Fibroblast of lung (primary cell): Measurements from ENCODE around the gene ABCA13. TPM values are rescaled to one million over a fixed set of nuclear protein-coding genes. Genes with fewer than 3 reads are reported as not detected.

Source experiments
- DNase-seq, 2 donors: peaks; one replicate each; pipeline versions ENCODE4 v3.0.0 to v3.0.0-alpha.2; 2010; ENCODE audit warnings: low read depth in 2 of 2
- H2AFZ ChIP-seq: 2 replicates; pipeline ENCODE4 v1.5.1; 2012; ENCODE audit warnings: low read length, control low read depth, inconsistent platforms
- H3K27ac ChIP-seq: 2 replicates; pipeline ENCODE4 v1.5.1; 2011; ENCODE audit warnings: low read length, control low read depth; ENCODE audit not compliant: insufficient read depth
- H3K27me3 ChIP-seq: 2 replicates; pipeline ENCODE4 v1.5.1; 2011; ENCODE audit warnings: mild to moderate bottlenecking, low read length; ENCODE audit not compliant: control insufficient read depth, insufficient read depth
- H3K36me3 ChIP-seq: 2 replicates; pipeline ENCODE4 v1.5.1; 2011; ENCODE audit warnings: low read length; ENCODE audit not compliant: control insufficient read depth, insufficient read depth
- H3K4me1 ChIP-seq: 2 replicates; pipeline ENCODE4 v1.5.1; 2011; ENCODE audit warnings: low read length; ENCODE audit not compliant: control insufficient read depth, insufficient read depth; ENCODE audit errors: extremely low read depth
- H3K4me2 ChIP-seq: 2 replicates; pipeline ENCODE4 v1.5.1; 2011; ENCODE audit warnings: low read length, control low read depth; ENCODE audit not compliant: insufficient read depth; ENCODE audit errors: extremely low read depth
- H3K4me3 ChIP-seq, 4 experiments: fragments of 200-600 bp in 1 of 4; sonication (generic) in 1 of 4; replicated peaks in 1 of 4; 2 replicates each; pipeline ENCODE4 v1.5.1; 2011 to 2016; ENCODE audit warnings: low read length in 4 of 4, low read depth in 3 of 4, mild to moderate bottlenecking in 3 of 4, control low read depth in 2 of 4, inconsistent platforms in 1 of 4, mixed read lengths in 1 of 4; ENCODE audit not compliant: insufficient read depth in 1 of 4; ENCODE audit errors: control extremely low read depth in 1 of 4
- H3K79me2 ChIP-seq: 2 replicates; pipeline ENCODE4 v1.5.1; 2012; ENCODE audit warnings: mild to moderate bottlenecking, low read length, inconsistent platforms; ENCODE audit not compliant: control insufficient read depth, insufficient read depth
- H3K9ac ChIP-seq: 2 replicates; pipeline ENCODE4 v1.5.1; 2011; ENCODE audit warnings: mild to moderate bottlenecking, low read length, control low read depth; ENCODE audit not compliant: insufficient read depth
- H3K9me3 ChIP-seq: 2 replicates; pipeline ENCODE4 v1.5.1; 2012; ENCODE audit warnings: low read depth, low read length; ENCODE audit not compliant: control insufficient read depth, insufficient read depth
- H4K20me1 ChIP-seq: 2 replicates; pipeline ENCODE4 v1.5.1; 2011; ENCODE audit warnings: low read length; ENCODE audit not compliant: control insufficient read depth, insufficient read depth; ENCODE audit errors: extremely low read depth
- CTCF ChIP-seq, 2 donors: IDR thresholded peaks in 1 of 2; conservative IDR thresholded peaks in 1 of 2; 1 replicate in 1 of 2; 2 replicates in 1 of 2; pipeline ENCODE4 v1.5.1; 2011 to 2012; ENCODE audit warnings: low read length in 2 of 2, control low read depth in 1 of 2, inconsistent platforms in 1 of 2, low read depth in 1 of 2, mild to moderate bottlenecking in 1 of 2
- EZH2 ChIP-seq: IDR thresholded peaks from 2 replicates; pipeline ENCODE4 v1.5.1; 2012; ENCODE audit warnings: low read length, control low read depth, mild to moderate bottlenecking; ENCODE audit errors: missing control alignments
- polyA plus RNA-seq, 2 donors: library from polyadenylated mRNA; depleted of rRNA in 1 of 2; stranded (reverse) in 1 of 2; unstranded in 1 of 2; fragments of >200 nt; gene quantifications; 2 replicates each; pipeline ENCODE4 v1.2.1, GENCODE V29; 2011 to 2012; ENCODE audit warnings: missing spikeins in 1 of 2
- total RNA-seq: library from RNA; depleted of rRNA; stranded (reverse); fragments of >200 nt; gene quantifications from 2 replicates; pipeline ENCODE4 v1.2.1, GENCODE V29; 2014

The ABCA13 gene
- total and polyA plus RNA-seq, 2 donors (not counting 1 experiment from before 2014, with no cell fraction given): 0.08 to 10.9 TPM

GRCh38 chr7:48505051-48505450, 333.8 kb downstream of the ABCA13 start:
- Histone ChIP-seq H3K4me3 (no peak overlapping the region), H3K79me2 (no peaks in the 10 kb centered on the region), H3K4me1 (no peaks in the 10 kb centered on the region), H2AFZ (no peak overlapping the region), H3K27me3 (no peaks in the 10 kb centered on the region), H3K4me2 (no peak overlapping the region), H3K27ac (no peak overlapping the region), H3K9ac (no peak overlapping the region), H3K36me3 (no peaks in the 10 kb centered on the region), H4K20me1 (no peaks in the 10 kb centered on the region), H3K9me3 (no peaks in the 10 kb centered on the region)
- no peak for DNase-seq
- TF ChIP-seq EZH2: no peak
- no peak for TF ChIP-seq CTCF (conservative IDR thresholded peaks at IDR 0.05 in 1 of 2, IDR thresholded peaks at IDR 0.05 in 1 of 2; ENCODE audit: low read depth in 1 of 2, low read length in 2 of 2)

- H3K79me2 ChIP-seq: no peaks in the 10 kb centered on the region
- no peaks in the 10 kb centered on the region for H4K20me1 ChIP-seq
- H3K27me3 ChIP-seq: no peaks in the 10 kb centered on the region
- H3K4me1 ChIP-seq: no peaks in the 10 kb centered on the region
- no peak overlapping the region for H2AFZ ChIP-seq
- H3K27ac ChIP-seq: no peak overlapping the region
- H3K36me3 ChIP-seq: no peaks in the 10 kb centered on the region
- H3K4me2 ChIP-seq: no peak overlapping the region
- H3K9ac ChIP-seq: no peak overlapping the region
- no peak overlapping the region for H3K4me3 ChIP-seq
- H3K9me3 ChIP-seq: no peaks in the 10 kb centered on the region
- TF ChIP-seq CTCF (conservative IDR thresholded peaks at IDR 0.05 in 1 of 2, IDR thresholded peaks at IDR 0.05 in 1 of 2; ENCODE audit: low read depth in 1 of 2, low read length in 2 of 2) (no peak), EZH2 (no peak)
- DNase-seq: no peak
Observed at GRCh38 chr7:48505466-48505865, 334.2 kb downstream of the ABCA13 start.

- H4K20me1 ChIP-seq: no peaks in the 10 kb centered on the region
- no peaks in the 10 kb centered on the region for H3K27me3 ChIP-seq
- H3K9ac ChIP-seq: no peak overlapping the region
- no peak for TF ChIP-seq CTCF (conservative IDR thresholded peaks at IDR 0.05 in 1 of 2, IDR thresholded peaks at IDR 0.05 in 1 of 2; ENCODE audit: low read depth in 1 of 2, low read length in 2 of 2)
- TF ChIP-seq EZH2: no peak
- no peak for DNase-seq
- H3K4me1 ChIP-seq: no peaks in the 10 kb centered on the region
- H3K4me3 ChIP-seq: no peak overlapping the region
- H3K79me2 ChIP-seq: no peaks in the 10 kb centered on the region
- H3K9me3 ChIP-seq: no peaks in the 10 kb centered on the region
- H3K4me2 ChIP-seq: no peak overlapping the region
- no peaks in the 10 kb centered on the region for H3K36me3 ChIP-seq
- no peak overlapping the region for H3K27ac ChIP-seq
- H2AFZ ChIP-seq: no peak overlapping the region
Observed at GRCh38 chr7:48506569-48506968, 335.3 kb downstream of the ABCA13 start.
